NB4 (cell line): ENCODE results near the gene TXLNG.

Experiments
- CTCF ChIP-seq: IDR thresholded peaks from one replicate; pipeline ENCODE4 v1.5.1; 2012; ENCODE audit warnings: low read depth, low read length
- MYC ChIP-seq: IDR thresholded peaks from 2 replicates; pipeline ENCODE4 v1.6.1; 2011; ENCODE audit warnings: low read depth, low read length
- POLR2A ChIP-seq: IDR thresholded peaks from 2 replicates; pipeline ENCODE4 v1.6.1; 2011; ENCODE audit warnings: mild to moderate bottlenecking; ENCODE audit not compliant: insufficient read length; ENCODE audit errors: extremely low read depth
- TF ChIP-seq, protein P1 (sequence below): IDR thresholded peaks from 2 replicates; pipeline ENCODE4 v1.6.1; 2011; ENCODE audit warnings: low read depth, low read length

DNA sequence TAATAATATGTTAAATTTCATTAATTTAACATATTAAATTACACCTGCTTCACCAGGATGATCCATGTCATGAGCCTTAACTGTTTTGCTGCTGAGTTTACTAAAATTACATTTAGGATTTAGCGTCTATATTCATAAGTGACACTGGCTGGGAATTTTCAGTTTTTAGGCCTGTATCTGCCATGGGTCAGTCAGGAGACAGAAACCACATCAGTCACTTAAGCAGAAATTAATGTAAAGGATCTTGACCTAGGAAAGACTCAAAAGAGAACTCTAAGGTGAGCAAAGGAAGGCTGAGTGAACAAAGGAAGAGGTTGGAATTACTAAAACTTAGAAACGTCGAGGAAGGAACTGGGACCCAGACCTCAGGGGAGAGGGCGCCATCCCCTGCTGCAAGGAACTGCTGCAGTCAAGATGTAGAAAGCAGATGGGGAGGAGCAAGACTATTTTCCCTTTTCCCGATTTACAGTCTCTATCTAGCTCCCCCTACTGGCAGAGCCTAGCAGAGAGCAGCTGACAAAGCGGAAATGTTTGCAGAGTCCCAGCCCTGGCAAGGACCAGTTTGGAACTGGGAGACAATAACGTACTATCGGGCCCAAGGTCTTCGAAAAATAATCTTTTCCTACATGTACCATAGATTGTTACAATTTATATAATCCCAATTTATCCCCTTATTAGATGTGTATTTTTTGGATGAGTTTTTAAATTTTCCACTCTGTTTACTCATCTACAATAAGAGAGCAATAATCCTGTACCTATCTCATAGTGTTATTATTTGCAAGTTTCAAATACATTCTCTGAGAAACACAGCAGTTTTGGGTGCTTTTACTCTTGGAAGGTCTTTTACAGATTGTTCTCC lies 106.5 kb downstream of the TXLNG start:
- TF ChIP-seq POLR2A, result no peak
- TF ChIP-seq CTCF, result peak; percentile 92
- TF ChIP-seq, protein P1, sequence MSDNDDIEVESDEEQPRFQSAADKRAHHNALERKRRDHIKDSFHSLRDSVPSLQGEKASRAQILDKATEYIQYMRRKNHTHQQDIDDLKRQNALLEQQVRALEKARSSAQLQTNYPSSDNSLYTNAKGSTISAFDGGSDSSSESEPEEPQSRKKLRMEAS, result peak; percentile 31; the same call in 1 of the 2 replicates
- no peak for TF ChIP-seq MYC
